Measurements from ENCODE around the gene PEMT. TPM values are rescaled to one million over a fixed set of nuclear protein-coding genes. Genes with fewer than 3 reads are reported as not detected.
A peak's percentile ranks its signal among the peaks of the same experiment; 100 is the strongest.

Gene PEMT
- total and polyA plus RNA-seq, 4 donors: 18.7 to 59.1 (median 34.4) TPM

- no peaks in the 10 kb centered on the region for H3K27me3 ChIP-seq (ENCODE audit: control insufficient read depth in 3 of 3, insufficient read depth in 3 of 3, low read length in 2 of 3)
- no peak for TF ChIP-seq CTCF (IDR thresholded peaks at IDR 0.05; ENCODE audit: control extremely low read depth, extremely low read depth)
- peak overlapping the region in 1 of 2 donors; percentile 37 for H3K27ac ChIP-seq (ENCODE audit: low read depth in 1 of 2, low read length in 1 of 2)
- H3K9ac ChIP-seq (ENCODE audit: insufficient read depth in 1 of 2, low read length in 2 of 2): no peak overlapping the region
- H3K4me3 ChIP-seq: no peak overlapping the region
- 95 to 97% methylated on average over 30 of the region's 30 CpGs for WGBS, 2 donors
- DNase-seq (no peak), ATAC-seq (ENCODE audit: insufficient read depth, low FRiP score) (no peak)
- H3K4me1 ChIP-seq (ENCODE audit: control insufficient read depth in 5 of 5, insufficient read depth in 5 of 5, low read length in 5 of 5): peaks cover 0 to 11% (median 8%) of the 10 kb centered on the region in 5 donors
- no peaks in the 10 kb centered on the region for H3K9me3 ChIP-seq (ENCODE audit: control insufficient read depth in 4 of 4, insufficient read depth in 3 of 4, low read length in 3 of 4)
- no peaks in the 10 kb centered on the region for H3K36me3 ChIP-seq (ENCODE audit: control insufficient read depth in 4 of 4, insufficient read depth in 4 of 4, low read length in 4 of 4)
Measured at GRCh38 chr17:17553217-17554195, 38.0 kb downstream of the PEMT start.

GRCh38 chr17:17552351-17553216, 38.9 kb downstream of the PEMT start:
- TF ChIP-seq CTCF (IDR thresholded peaks at IDR 0.05; ENCODE audit: control extremely low read depth, extremely low read depth): no peak
- Histone ChIP-seq H3K9me3 (ENCODE audit: control insufficient read depth in 4 of 4, insufficient read depth in 3 of 4, low read length in 3 of 4) (no peaks in the 10 kb centered on the region), H3K4me1 (ENCODE audit: control insufficient read depth in 5 of 5, insufficient read depth in 5 of 5, low read length in 5 of 5) (peaks cover 0 to 11% (median 8%) of the 10 kb centered on the region in 5 donors), H3K27me3 (ENCODE audit: control insufficient read depth in 3 of 3, insufficient read depth in 3 of 3, low read length in 2 of 3) (no peaks in the 10 kb centered on the region), H3K27ac (ENCODE audit: low read depth in 1 of 2, low read length in 1 of 2) (peak overlapping the region in 1 of 2 donors; percentile 78), H3K4me3 (no peak overlapping the region), H3K9ac (ENCODE audit: insufficient read depth in 1 of 2, low read length in 2 of 2) (no peak overlapping the region), H3K36me3 (ENCODE audit: control insufficient read depth in 4 of 4, insufficient read depth in 4 of 4, low read length in 4 of 4) (no peaks in the 10 kb centered on the region)
- no peak for DNase-seq
- no peak for ATAC-seq (ENCODE audit: insufficient read depth, low FRiP score)
- 95 to 96% methylated on average over 27 of the region's 27 CpGs for WGBS, 2 donors

DNA sequence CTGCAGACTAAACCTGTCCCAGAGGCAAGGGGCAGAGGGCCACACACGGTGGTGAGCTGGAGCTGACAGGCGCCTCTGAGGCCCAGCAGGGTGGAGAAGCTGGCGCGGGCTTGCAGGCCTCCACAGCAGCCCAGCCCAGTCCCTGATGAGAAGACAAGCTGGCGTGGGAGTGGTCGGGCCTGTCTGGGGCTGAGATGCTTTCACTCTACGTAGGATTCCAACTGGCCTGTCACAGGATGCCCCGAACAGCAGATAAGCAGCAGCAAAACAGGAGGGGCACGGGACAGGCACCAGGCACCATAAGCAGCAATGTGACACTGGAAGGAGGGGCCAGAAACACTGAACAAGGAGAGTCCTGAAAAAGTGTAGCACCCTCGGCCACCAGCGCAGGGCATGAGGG, 40.1 kb downstream of the PEMT start:
- no peak overlapping the region for H3K4me3 ChIP-seq
- H3K36me3 ChIP-seq (ENCODE audit: control insufficient read depth in 4 of 4, insufficient read depth in 4 of 4, low read length in 4 of 4): no peaks in the 10 kb centered on the region
- H3K4me1 ChIP-seq (ENCODE audit: control insufficient read depth in 5 of 5, insufficient read depth in 5 of 5, low read length in 5 of 5): peaks cover 0 to 11% (median 8%) of the 10 kb centered on the region in 5 donors
- H3K9me3 ChIP-seq (ENCODE audit: control insufficient read depth in 4 of 4, insufficient read depth in 3 of 4, low read length in 3 of 4): no peaks in the 10 kb centered on the region
- no peak overlapping the region for H3K9ac ChIP-seq (ENCODE audit: insufficient read depth in 1 of 2, low read length in 2 of 2)
- WGBS, 2 donors: 75 to 77% methylated on average over 11 of the region's 11 CpGs
- H3K27ac ChIP-seq (ENCODE audit: low read depth in 1 of 2, low read length in 1 of 2): peak overlapping the region in 1 of 2 donors; percentile 78
- peak; percentile 89 to 92 (median 91) for DNase-seq
- no peak for TF ChIP-seq CTCF (IDR thresholded peaks at IDR 0.05; ENCODE audit: control extremely low read depth, extremely low read depth)
- no peaks in the 10 kb centered on the region for H3K27me3 ChIP-seq (ENCODE audit: control insufficient read depth in 3 of 3, insufficient read depth in 3 of 3, low read length in 2 of 3)
- no peak for ATAC-seq (ENCODE audit: insufficient read depth, low FRiP score)

Data from lung (tissue), 12 donors.